ENCODE measurements around the gene NOX4.
"Not testable (repeated sequence)": the region's sequence is repeated elsewhere in the genome, so short reads cannot be mapped to it uniquely, and the experiment has no call there.

The NOX4 gene

DNA sequence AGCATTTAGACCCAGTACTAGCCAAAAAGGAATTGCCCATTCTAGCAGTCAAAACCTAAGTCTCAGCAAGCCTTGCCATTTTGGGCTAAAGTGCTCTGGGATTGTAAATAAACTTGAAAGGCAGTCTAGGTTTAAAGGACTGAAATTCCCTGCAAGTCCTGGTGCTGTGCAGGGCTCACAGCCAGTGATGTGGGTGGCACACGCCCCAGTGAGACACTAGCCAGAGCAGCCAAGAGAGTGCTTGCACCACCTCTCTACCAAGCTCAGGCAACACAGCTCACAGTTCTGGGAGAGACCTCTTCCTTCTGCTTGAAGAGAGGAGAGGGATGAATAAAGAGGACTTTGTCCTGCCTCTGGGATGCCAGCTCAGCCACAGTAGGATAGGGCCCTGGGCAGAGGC, 80.5 kb downstream of the NOX4 start:
- DNase-seq; in situ Hi-C loops (cut with HindIII; ENCODE audit: low pct_ligation_motif_present, low pct_unique_long_range_greater_than_20kb, low sequenced_read_pairs): not testable (repeated sequence)

DNA sequence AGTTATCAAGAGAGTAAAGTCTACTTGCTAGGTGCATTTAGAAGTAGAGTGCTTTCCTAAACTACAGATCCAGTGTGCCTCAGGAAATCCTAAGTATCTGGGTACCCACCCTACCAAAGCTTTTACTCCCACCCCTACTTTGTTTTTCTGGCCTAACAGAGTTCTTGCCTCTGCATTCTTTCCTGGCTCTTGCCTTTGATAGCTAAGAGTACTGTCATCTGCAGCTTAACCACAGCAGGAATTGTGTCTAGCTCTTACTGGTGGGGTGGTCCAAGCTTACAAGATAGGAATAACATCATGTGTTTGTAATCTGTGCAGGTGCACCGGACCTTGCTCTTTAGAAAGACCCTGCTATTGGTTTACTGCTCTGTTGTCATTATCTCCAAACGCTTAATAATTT, 82.7 kb downstream of the NOX4 start:
- DNase-seq; in situ Hi-C loops (cut with HindIII; ENCODE audit: low pct_ligation_motif_present, low pct_unique_long_range_greater_than_20kb, low sequenced_read_pairs): not testable (repeated sequence)

DNA sequence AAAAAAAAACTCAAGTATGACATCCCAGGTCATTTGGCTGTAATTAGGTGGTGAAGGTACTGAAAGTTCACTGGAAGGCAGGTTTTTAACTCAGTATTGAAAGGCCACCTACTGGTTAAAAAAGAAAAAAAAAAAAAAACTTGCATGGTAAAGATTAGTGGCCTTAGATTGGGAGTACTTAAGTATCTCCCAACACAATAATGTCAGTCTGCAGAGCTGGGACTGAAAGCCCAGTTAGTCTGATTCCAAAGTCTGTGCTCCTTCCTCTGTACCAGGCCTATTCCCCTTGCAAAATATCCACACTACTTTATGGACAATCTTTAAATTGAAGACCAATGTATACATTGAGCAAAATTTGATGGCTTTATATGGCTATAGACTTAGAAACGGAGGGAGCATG, 85.5 kb downstream of the NOX4 start:
- peak; percentile 24 for DNase-seq
- in situ Hi-C loops (cut with HindIII; ENCODE audit: low pct_ligation_motif_present, low pct_unique_long_range_greater_than_20kb, low sequenced_read_pairs), result no loop called here

DNA sequence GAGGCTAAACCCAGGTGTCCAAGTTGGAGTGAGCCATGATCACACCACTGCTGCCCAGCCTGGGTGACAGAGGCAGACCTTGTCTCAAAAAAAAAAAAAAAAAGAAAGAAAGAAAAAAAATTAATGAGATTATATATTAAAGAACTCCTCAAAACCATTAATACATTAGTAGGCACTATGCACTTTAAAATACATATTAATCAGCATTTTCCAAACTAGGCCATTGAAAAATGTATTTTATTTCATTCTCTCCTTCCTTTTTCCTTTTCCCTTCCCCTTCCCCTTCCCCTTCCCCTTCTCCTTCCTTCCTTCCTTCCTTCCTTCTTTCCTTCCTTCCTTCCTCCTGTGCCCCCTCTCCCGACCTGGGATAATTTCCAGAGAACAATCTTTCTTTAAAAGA, 99.5 kb downstream of the NOX4 start:
- DNase-seq; in situ Hi-C loops (cut with HindIII; ENCODE audit: low pct_ligation_motif_present, low pct_unique_long_range_greater_than_20kb, low sequenced_read_pairs): not testable (repeated sequence)

DNA sequence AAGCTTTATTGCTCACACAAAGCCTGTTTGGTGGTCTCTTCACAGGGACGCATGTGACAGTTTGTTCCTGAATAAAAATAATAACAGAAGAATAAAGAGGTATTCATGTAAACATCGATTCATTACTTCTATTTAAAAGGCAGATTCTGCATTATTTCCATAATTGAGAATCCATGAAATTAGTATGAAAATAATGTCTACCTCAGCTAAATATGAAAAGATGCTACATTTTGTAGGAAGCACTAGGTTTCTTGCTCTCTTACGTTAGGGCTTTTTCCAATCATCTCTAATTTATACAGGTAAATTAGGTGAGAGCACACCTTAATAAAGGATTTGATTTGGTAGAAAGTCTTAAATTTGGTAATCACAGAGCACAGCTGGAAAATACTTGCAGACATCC, 103.7 kb downstream of the NOX4 start:
- in situ Hi-C loops (cut with HindIII; ENCODE audit: low pct_ligation_motif_present, low pct_unique_long_range_greater_than_20kb, low sequenced_read_pairs), result not testable (repeated sequence)

DNA sequence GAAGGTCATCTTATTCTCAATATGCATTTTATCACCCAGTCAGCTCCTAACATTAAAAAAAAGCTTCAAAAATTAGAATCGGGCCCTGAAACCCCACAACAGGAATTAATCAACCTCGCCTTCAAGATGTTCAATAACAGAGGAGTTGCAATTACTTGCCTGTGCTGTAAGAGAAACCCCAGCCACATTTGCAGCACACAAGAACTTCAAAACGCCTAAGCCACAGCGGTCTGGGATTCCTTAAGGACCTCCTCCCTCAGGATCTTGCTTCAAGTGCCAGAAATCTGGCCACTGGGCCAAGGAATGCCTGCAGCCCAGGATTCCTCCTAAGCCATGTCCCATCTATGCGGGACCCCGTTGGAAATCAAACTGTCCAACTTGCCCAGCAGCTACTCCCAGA, 108.2 kb downstream of the NOX4 start:
- DNase-seq; in situ Hi-C loops (cut with HindIII; ENCODE audit: low pct_ligation_motif_present, low pct_unique_long_range_greater_than_20kb, low sequenced_read_pairs): not testable (repeated sequence)

More for the DNA sequence above, 103.7 kb downstream of the NOX4 start:
- DNase-seq, result not testable (repeated sequence)

DNA sequence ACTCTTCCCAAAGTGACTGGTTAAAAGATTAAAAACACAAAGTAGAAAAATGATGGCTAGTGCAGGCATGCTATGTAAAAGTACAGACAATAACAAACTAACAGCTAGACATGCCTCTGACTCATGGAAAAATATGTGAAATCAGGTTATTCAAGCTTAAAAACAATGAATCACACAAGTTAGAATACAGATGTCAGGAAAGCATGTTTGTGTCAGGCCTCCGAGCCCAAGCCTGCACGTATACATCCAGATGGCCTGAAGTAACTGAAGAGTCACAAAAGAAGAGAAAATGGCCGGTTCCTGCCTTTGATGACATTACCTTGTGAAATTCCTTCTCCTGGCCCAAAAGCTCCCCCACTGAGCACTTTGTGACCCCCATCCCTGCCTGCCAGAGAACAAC, 110.1 kb downstream of the NOX4 start:
- peak; percentile 72 for DNase-seq
- in situ Hi-C loops (cut with HindIII; ENCODE audit: low pct_ligation_motif_present, low pct_unique_long_range_greater_than_20kb, low sequenced_read_pairs), result no loop called here

DNA sequence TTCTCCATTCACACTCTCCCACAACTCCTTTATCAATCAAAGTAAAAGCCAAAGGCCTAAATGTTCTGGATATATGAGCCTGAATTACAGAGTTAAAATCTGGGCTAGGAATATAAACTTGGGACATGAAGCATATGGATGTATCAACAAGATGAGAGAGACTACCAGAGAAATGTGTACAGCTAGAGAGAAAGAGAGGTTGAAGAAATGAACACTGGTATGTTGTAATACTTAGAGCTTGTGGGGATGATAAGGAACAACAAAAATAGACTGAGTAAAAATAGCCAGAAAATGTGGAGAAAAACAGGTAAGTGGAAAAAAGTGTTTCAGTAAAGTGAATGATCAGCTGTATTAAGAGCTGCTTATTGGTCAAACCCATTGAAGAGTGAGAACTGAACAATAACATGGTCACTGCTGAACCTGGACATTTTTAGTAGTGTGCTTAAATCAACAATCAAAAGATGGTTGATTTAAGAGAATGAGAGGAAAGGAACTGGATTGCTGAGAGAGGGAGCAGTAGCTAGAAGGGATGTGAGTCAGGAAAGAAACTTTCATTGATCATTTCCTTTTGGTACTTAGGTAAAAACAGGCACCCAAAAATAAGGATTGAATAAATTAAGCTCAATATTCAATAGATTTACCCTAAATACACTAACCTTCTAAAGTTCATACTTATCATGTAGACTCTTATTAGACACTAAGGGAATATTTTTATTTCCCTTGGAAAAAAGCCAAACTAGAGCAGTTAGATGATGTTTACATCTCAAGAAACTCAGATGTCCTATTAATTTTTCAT, 111.0 kb downstream of the NOX4 start:
- DNase-seq; in situ Hi-C loops (cut with HindIII; ENCODE audit: low pct_ligation_motif_present, low pct_unique_long_range_greater_than_20kb, low sequenced_read_pairs): not testable (repeated sequence)

DNA sequence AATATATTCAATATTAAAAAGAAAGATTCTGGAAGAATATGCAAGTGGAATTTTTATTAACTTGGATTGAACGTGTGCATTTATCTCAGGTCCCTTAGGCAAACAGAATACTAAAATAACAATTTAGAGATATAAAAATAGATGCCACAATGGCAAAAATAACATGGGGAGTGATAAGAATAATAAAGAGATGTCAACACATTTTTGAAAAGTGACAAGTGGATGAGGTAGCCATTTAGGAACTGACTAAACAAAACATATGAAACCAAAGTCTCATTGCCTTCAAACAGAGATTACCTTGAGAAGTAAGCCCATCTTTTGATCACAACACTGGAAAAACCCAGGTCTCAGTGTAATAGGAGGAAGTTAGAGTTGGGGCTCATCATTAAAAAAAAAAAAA, 112.2 kb downstream of the NOX4 start:
- in situ Hi-C loops (cut with HindIII; ENCODE audit: low pct_ligation_motif_present, low pct_unique_long_range_greater_than_20kb, low sequenced_read_pairs); DNase-seq: not testable (repeated sequence)

DNA sequence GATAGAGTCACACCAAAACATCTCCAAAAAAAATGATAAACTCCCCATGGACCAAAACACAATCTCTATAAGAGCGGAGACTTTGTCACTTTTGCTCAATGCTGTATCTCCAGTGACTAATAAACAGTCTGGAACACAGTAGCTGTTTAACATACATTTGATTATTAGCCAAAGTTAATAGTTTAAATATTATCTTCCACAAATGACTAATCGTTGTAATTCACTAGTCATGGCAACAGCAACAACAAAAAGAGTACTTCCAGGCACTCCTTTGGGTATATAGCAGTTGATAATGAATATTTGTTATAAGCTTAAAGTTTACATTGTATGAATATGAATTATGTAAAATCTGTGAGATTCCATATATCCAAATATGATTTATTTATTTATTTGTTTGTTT, 121.8 kb downstream of the NOX4 start:
- DNase-seq; in situ Hi-C loops (cut with HindIII; ENCODE audit: low pct_ligation_motif_present, low pct_unique_long_range_greater_than_20kb, low sequenced_read_pairs): not testable (repeated sequence)

DNA sequence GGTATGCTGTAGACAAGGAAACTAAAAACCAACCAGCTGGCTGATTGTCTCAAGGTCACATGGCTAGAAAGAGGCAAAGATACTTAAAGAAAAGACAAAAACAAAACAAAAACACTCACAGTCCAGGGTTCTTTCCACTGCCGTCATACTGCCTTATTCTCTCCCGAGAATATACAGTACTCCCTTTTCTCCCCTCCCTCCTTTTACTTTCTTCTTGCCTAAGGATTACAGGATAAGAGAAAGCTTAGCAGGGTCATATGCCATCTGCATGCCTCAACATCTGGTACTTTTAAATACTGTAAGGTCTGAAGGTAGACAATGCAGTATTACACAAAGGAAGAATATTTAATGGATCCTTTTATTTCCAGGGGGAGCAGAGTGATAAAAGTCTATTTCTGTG, 126.3 kb downstream of the NOX4 start:
- DNase-seq; in situ Hi-C loops (cut with HindIII; ENCODE audit: low pct_ligation_motif_present, low pct_unique_long_range_greater_than_20kb, low sequenced_read_pairs): not testable (repeated sequence)

DNA sequence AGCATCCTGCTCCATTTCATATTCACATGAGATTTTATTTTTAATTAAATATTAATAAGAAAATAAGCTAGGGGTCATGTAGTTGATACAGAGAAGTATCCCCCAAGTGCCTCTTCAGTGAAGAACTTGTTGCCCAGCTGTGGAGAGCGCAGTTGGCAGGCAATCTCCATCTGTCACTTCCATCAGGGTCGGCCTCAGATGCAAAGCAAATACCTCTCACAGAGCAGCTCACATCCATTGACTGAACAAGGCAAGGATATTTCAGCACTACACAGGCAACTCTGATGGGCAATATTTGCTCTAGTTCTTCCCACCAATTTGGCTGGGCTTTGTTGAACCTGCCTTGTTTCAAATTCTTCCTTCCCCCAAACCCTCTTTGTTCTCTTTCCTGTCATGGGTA, 129.4 kb downstream of the NOX4 start:
- in situ Hi-C loops (cut with HindIII; ENCODE audit: low pct_ligation_motif_present, low pct_unique_long_range_greater_than_20kb, low sequenced_read_pairs), result no loop called here
- DNase-seq, result no peak

DNA sequence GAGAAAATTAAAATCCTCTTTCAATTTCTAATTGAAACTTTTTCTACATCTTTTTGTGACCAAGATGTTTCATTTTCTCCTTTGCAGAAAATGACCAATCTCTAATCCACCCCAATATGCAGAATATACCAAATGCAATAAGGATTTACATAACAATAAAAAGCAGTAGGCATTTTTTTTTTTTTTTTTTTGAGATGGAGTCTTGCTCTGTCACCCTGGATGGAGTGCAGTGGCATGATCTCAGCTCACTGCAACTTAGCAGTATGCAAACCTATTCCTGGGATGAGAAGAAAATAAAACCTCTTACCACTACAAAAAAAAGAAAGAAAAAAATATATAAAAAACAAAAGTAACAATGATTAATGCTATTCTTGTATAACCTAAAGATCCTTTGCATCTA, 132.0 kb downstream of the NOX4 start:
- DNase-seq; in situ Hi-C loops (cut with HindIII; ENCODE audit: low pct_ligation_motif_present, low pct_unique_long_range_greater_than_20kb, low sequenced_read_pairs): not testable (repeated sequence)

DNA sequence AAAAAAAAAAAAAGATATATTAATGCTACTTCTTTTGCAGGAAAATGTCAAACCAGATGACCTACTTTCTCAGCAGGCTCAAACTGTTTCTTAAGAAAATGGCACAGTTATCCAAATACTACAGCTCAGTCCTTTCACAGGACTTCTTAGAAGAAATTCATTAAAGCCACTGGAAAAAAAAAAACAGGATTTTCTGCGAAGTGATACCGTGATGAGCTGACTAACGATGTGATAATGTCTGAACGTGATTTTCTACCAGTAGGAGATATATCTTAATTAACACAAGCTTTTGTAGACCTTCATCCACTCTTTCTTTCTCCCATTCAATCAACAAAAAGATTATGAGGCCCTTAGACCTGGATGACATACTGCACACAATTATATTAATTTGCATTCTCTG, 132.4 kb downstream of the NOX4 start:
- in situ Hi-C loops (cut with HindIII; ENCODE audit: low pct_ligation_motif_present, low pct_unique_long_range_greater_than_20kb, low sequenced_read_pairs), result no loop called here
- DNase-seq, result no peak

DNA sequence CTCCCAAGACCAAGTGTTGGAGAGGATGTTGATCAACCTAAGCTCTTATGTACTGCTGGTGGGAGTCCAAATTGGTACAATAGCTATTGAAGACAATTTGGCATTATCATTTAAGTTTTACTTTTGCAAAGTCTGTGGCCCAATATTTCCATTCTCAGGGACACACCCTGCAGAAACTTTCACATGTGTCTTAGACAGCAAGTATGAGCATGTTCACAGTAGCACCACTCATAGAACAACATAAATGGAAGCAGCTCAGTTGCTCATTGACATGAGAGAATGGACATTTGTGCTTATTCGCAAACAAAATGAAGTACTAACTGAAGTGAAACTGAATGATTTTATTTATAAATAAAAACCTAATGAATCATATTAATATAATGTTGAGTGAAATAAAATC, 135.5 kb downstream of the NOX4 start:
- in situ Hi-C loops (cut with HindIII; ENCODE audit: low pct_ligation_motif_present, low pct_unique_long_range_greater_than_20kb, low sequenced_read_pairs), result no loop called here
- DNase-seq, result no peak

DNA sequence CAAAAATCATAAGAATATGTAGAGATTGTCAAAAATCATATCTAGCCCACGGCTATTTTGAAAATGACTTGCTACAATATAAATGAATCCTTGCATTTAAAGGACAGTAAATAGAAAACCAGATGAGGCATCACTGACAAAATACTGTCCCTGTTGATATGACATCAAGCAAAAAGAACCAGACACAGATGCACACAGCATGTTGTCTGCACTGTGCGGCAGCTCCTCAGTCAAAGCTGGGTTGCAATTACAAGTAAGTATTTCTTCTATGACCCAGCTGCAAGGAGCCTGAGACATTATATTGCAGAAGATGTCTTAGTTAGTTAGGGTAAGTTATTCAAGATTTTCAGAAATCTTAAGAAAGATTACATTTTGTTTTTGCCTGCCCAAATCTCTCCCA, 136.7 kb downstream of the NOX4 start:
- DNase-seq; in situ Hi-C loops (cut with HindIII; ENCODE audit: low pct_ligation_motif_present, low pct_unique_long_range_greater_than_20kb, low sequenced_read_pairs): not testable (repeated sequence)

DNA sequence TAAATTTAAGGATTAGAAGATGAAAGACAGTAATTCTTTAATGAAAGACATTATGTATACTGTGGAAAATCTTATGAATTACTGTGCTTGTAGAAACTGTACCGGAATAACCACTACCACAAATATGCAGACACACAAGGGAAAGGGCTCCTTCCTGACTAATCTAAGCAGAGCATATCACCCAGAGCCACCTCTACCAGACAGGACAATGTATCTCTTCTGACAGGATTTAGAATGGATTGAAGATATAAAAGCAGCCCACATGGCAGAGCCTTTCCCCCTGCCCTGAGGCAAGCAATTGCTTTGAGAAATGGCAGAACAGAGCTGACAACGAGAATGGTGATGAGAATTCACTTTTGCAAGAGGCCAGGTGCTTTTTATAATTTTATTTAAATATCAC, 144.1 kb downstream of the NOX4 start:
- in situ Hi-C loops (cut with HindIII; ENCODE audit: low pct_ligation_motif_present, low pct_unique_long_range_greater_than_20kb, low sequenced_read_pairs), result no loop called here
- no peak for DNase-seq

DNA sequence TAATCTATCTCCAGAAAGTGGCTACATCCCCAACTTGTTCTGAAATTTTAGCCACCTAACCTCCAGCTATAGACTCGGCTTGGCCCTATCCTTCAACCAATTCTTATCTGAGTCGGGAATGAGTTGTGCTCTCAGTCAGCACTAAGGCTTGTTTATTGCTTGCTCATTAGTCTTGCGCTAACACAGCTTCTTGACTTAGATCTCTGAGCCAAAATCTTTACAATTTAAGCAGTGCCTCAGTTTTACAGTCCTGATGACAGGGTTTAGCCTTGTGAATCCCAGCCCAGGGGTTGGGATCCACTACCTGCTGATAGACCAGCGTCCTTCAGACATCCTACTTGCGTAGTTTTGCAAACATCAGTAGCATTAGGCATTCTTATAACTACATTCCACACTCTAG, 144.6 kb downstream of the NOX4 start:
- in situ Hi-C loops (cut with HindIII; ENCODE audit: low pct_ligation_motif_present, low pct_unique_long_range_greater_than_20kb, low sequenced_read_pairs), result no loop called here
- no peak for DNase-seq

DNA sequence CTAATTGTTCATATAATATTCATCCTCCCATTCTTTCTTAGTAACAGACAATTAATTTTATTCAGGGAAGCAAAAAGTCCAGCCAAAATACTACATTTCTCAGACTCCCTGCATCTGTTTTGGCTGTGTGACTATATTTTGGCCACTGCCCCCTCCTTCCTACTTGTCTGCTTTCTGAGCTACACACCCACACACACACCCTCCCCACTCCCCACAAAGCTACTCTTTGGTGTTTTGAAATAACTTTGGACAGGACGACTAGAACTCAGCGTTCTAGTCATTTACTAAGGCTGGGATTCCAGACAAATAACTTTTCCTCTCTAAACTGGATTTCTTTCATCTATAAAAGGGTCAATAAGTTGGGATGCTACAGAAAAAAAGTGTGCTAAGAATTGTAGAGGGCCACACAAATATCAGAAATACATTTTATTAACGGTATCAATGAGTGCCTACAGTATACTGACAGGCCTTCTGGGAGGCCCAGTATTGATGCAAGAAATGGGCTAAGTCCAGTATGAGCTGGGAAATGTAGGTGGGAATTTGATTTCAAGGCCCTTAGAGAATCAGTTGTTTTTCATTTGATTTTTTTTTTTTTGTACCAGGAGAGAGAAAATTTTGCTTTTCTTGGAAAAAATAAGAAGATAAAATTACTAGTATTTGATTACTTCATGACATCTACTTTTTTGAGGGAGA, 148.1 kb downstream of the NOX4 start:
- DNase-seq; in situ Hi-C loops (cut with HindIII; ENCODE audit: low pct_ligation_motif_present, low pct_unique_long_range_greater_than_20kb, low sequenced_read_pairs): not testable (repeated sequence)

DNA sequence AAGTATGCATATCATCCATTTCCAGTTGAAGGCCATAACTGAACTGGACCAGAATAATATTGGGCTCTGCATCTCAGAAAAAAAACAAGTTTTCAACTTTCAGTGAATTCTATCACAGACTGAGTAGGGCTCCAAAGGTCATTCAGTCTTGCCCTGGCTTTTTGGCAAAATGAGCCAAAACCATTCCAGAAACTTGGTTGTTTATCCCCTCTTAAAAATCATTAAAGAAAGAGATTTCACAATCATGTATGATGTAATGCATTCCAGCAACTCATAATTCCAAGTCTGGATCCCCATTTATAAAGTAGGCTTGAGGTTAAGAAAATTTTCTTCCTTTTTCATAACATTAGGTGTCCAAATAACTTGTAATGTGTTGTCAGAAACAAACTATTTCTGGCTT, 150.7 kb downstream of the NOX4 start:
- in situ Hi-C loops (cut with HindIII; ENCODE audit: low pct_ligation_motif_present, low pct_unique_long_range_greater_than_20kb, low sequenced_read_pairs); DNase-seq: not testable (repeated sequence)
